Osteoblast (primary cell): Measurements from ENCODE around the gene CIB1. TPM values are rescaled to one million over a fixed set of nuclear protein-coding genes. Genes with fewer than 3 reads are reported as not detected.

ENCODE experiments used
- DNase-seq: peaks from one replicate; pipeline ENCODE4 v3.0.0; 2011; ENCODE audit warnings: low spot score, mixed read lengths; ENCODE audit not compliant: insufficient read length; ENCODE audit errors: missing footprints
- H2AFZ ChIP-seq: 2 replicates; pipeline ENCODE4 v1.6.0; 2011; ENCODE audit warnings: mild to moderate bottlenecking, low read length
- H3K27ac ChIP-seq: 2 replicates; pipeline ENCODE4 v1.5.1; 2011; ENCODE audit warnings: mild to moderate bottlenecking, low read depth, low read length, moderate library complexity
- H3K27me3 ChIP-seq: 2 replicates; pipeline ENCODE4 v1.6.0; 2012; ENCODE audit warnings: mild to moderate bottlenecking, control low read depth, inconsistent platforms, low read length, moderate library complexity; ENCODE audit not compliant: insufficient read depth
- H3K36me3 ChIP-seq: 2 replicates; pipeline ENCODE4 v1.5.1; 2011; ENCODE audit warnings: mild to moderate bottlenecking, low read length, control low read depth, moderate library complexity; ENCODE audit not compliant: insufficient read depth
- H3K4me1 ChIP-seq: 2 replicates; pipeline ENCODE4 v1.5.1; 2011; ENCODE audit warnings: mild to moderate bottlenecking, low read length, control low read depth, moderate library complexity; ENCODE audit not compliant: insufficient read depth
- H3K4me2 ChIP-seq: 2 replicates; pipeline ENCODE4 v1.6.0; 2011; ENCODE audit warnings: mild to moderate bottlenecking, low read length; ENCODE audit not compliant: insufficient read depth
- H3K4me3 ChIP-seq: fragments of 200-600 bp; sonication (generic); 3 replicates; pipeline ENCODE4 v1.5.1; 2012; ENCODE audit warnings: mild to moderate bottlenecking, low read length, inconsistent platforms; ENCODE audit not compliant: insufficient read depth
- H3K79me2 ChIP-seq: 2 replicates; pipeline ENCODE4 v1.6.0; 2012; ENCODE audit warnings: mild to moderate bottlenecking, low read length, control low read depth, inconsistent platforms; ENCODE audit not compliant: insufficient read depth
- H3K9me3 ChIP-seq: 2 replicates; pipeline ENCODE4 v1.5.1; 2011; ENCODE audit warnings: low read depth, low read length, control low read depth
- H4K20me1 ChIP-seq: 2 replicates; pipeline ENCODE4 v1.6.0; 2012; ENCODE audit warnings: mild to moderate bottlenecking, low read length, control low read depth; ENCODE audit not compliant: insufficient read depth
- total RNA-seq: library from RNA; depleted of rRNA; stranded (reverse); fragments of >200 nt; gene quantifications from 2 replicates; pipeline ENCODE4 v1.2.3, GENCODE V29; 2012
- TF ChIP-seq, protein P1 (sequence below): IDR thresholded peaks from 2 replicates; pipeline ENCODE4 v1.5.1; 2011; ENCODE audit warnings: mild to moderate bottlenecking, low read depth, low read length, moderate library complexity; ENCODE audit errors: extremely low read depth

The CIB1 gene
- total RNA-seq, 1 donor = 21.4 TPM

DNA sequence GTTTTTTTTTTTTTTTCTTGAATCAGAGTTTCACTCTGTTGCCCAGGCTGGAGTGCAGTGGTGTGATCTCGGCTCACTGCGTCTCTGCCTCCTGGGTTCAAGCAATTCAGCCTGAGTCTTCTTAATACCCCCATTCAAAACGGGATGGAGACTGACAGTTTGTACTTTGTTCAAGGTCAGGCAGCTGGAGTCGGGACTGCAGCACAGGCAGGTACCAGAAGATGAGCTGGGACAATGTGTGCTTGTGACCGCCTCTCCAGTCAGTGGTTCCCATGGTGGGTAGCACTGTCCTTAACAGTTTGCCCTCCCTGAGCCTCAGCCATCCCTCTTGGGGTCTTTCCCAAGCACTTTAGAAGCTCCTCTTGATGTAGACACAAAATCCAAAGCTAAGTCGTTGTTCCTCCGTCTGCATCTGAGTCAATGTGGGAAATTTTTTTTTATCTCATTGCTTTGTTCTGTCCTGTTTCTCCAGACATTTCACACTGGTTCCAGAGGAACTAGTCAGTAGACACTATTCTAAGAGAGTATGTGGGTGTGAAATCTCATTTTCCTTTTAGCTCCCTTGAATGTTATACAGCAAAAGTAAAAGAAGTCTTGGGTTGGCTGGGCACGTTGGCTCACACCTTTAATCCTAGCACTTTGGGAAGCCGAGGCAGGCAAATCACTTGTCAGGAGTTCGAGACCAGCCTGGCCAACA is 10.3 kb upstream of the CIB1 start:
- Histone ChIP-seq H3K27ac (no peak overlapping the region), H3K4me2 (no peak overlapping the region), H3K4me1 (peaks cover 4% of the 10 kb centered on the region), H2AFZ (no peak overlapping the region), H3K9me3 (no peaks in the 10 kb centered on the region), H3K79me2 (no peaks in the 10 kb centered on the region), H3K4me3 (no peak overlapping the region), H3K36me3 (peaks cover 5% of the 10 kb centered on the region), H3K27me3 (no peaks in the 10 kb centered on the region), H4K20me1 (no peaks in the 10 kb centered on the region)
- DNase-seq = peak; percentile 43
- TF ChIP-seq, protein P1, sequence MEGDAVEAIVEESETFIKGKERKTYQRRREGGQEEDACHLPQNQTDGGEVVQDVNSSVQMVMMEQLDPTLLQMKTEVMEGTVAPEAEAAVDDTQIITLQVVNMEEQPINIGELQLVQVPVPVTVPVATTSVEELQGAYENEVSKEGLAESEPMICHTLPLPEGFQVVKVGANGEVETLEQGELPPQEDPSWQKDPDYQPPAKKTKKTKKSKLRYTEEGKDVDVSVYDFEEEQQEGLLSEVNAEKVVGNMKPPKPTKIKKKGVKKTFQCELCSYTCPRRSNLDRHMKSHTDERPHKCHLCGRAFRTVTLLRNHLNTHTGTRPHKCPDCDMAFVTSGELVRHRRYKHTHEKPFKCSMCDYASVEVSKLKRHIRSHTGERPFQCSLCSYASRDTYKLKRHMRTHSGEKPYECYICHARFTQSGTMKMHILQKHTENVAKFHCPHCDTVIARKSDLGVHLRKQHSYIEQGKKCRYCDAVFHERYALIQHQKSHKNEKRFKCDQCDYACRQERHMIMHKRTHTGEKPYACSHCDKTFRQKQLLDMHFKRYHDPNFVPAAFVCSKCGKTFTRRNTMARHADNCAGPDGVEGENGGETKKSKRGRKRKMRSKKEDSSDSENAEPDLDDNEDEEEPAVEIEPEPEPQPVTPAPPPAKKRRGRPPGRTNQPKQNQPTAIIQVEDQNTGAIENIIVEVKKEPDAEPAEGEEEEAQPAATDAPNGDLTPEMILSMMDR = no peak

DNA sequence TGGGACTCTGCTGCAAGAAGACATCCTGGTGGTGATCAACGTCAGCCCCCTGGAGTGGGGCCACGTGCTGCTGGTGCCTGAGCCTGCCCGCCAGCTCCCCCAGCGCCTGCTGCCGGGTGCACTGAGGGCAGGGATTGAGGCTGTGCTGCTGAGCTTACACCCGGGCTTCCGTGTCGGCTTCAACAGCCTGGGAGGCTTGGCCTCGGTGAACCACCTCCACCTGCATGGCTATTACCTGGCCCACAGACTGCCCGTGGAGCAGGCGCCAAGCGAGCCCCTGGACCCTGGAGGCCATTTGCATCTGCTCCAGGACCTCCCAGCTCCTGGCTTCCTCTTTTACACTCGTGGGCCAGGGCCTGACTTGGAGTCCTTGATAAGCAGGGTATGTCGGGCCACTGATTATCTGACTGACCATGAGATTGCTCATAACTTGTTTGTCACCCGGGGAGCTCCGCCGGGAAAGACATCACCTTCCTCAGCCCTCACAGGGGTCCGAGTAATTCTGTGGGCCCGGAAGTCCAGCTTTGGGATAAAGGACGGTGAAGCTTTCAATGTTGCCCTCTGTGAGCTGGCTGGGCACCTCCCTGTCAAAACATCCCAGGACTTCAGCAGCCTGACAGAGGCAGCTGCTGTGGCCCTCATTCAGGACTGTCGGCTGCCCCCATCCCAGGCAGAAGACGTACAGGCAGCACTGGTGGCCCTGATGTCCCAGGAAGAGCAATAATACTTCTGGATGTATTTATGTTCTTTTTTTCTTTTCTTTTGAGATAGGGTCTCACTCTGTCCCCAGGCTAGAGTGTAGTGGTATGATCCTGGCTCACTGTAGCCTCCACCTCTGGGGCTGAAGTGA is 7.8 kb upstream of the CIB1 start:
- no peak overlapping the region for H3K4me2 ChIP-seq
- H3K27me3 ChIP-seq = no peaks in the 10 kb centered on the region
- H3K79me2 ChIP-seq = no peaks in the 10 kb centered on the region
- H3K4me1 ChIP-seq = no peaks in the 10 kb centered on the region
- TF ChIP-seq, protein P1 = no peak
- no peak overlapping the region for H2AFZ ChIP-seq
- no peaks in the 10 kb centered on the region for H3K9me3 ChIP-seq
- no peaks in the 10 kb centered on the region for H4K20me1 ChIP-seq
- peaks cover 15% of the 10 kb centered on the region for H3K36me3 ChIP-seq
- H3K4me3 ChIP-seq = no peak overlapping the region
- no peak for DNase-seq
- no peak overlapping the region for H3K27ac ChIP-seq

DNA sequence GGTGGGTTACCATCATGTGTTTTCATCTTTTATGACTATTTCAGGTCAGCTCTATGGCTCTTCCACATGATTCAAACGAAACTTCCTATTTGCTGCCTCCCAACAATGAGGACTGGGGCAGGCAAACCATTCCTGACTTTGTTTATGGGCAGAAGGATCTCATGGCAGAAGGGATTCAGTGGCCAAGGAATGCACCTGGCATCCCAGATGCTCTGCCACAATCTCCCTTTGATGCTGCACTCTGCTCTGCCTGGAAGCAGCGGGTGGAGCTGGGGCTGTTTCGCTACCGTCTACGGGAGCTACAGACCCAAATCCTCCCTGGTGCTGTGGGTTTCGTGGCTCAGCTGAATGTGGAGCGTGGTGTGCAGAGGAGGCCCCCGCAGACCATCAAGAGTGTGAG is 7.1 kb upstream of the CIB1 start:
- no peaks in the 10 kb centered on the region for H3K79me2 ChIP-seq
- no peaks in the 10 kb centered on the region for H3K4me1 ChIP-seq
- peaks cover 15% of the 10 kb centered on the region for H3K36me3 ChIP-seq
- TF ChIP-seq, protein P1 = no peak
- H2AFZ ChIP-seq = no peak overlapping the region
- no peak overlapping the region for H3K4me2 ChIP-seq
- no peaks in the 10 kb centered on the region for H4K20me1 ChIP-seq
- no peak for DNase-seq
- H3K9me3 ChIP-seq = no peaks in the 10 kb centered on the region
- no peaks in the 10 kb centered on the region for H3K27me3 ChIP-seq
- H3K4me3 ChIP-seq = no peak overlapping the region
- H3K27ac ChIP-seq = no peak overlapping the region

DNA sequence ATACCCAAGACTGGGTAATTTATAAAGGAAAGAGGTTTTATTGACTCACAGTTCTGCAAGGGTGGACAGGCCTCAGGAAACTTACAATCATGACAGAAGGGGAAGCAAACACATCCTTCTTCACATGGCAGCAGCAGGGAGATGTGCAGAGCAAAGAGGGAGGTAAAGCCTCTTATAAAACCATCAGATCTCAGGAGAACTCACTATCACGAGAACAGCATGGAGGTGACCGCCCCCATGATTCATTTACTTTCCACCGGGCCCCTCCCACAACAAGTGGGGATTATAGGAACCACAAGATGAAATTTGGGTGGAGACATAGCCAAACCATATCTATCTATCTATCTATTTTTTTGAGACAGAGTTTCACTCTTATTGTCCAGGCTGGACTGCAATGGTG is 5.6 kb upstream of the CIB1 start:
- TF ChIP-seq, protein P1 = no peak
- H3K9me3 ChIP-seq = no peaks in the 10 kb centered on the region
- H4K20me1 ChIP-seq = no peaks in the 10 kb centered on the region
- no peak overlapping the region for H2AFZ ChIP-seq
- no peaks in the 10 kb centered on the region for H3K79me2 ChIP-seq
- H3K4me3 ChIP-seq = no peak overlapping the region
- H3K4me2 ChIP-seq = no peak overlapping the region
- peaks cover 15% of the 10 kb centered on the region for H3K36me3 ChIP-seq
- H3K4me1 ChIP-seq = peaks cover 6% of the 10 kb centered on the region
- no peak for DNase-seq
- H3K27ac ChIP-seq = no peak overlapping the region
- no peaks in the 10 kb centered on the region for H3K27me3 ChIP-seq
